Measurements from ENCODE around the gene RPL36AL.

RPL36AL gene

DNA sequence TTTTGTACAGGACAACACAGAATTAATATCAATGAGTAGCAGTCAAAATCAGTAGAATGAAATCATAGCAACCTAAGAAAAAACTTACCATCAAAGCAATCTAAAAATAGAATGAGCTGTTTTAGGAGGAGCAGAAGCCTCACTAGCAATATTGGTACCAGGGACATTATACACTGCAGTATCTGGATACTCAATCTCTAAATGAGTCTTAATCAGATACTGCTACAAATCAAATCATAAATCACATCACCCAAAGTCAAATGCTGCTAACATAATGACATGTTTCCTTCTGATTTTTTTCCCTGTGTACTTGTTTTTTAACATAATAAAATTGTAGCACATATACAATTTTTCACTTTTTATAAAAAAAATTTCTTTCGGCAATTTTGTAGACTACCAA, 42.3 kb downstream of the RPL36AL start:
- no peak for DNase-seq

DNA sequence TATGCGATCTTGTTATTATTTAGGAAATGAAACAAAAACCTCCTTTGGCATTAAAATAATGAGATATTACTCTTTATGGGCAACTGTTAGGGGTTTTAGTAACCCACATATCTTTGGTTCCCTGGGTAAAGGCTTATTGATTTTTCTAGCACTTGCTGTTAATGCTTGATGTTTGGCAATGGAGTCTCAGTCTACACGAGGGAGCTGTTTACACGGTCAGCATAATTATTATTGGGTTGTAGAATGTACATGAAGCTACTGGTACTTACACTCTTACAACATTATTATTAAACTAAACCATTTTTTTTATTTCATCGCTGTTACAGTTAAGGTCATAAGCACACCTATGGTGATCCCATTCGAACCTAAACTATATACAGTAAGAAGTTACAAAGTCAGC, 46.4 kb downstream of the RPL36AL start:
- no peak for DNase-seq

DNA sequence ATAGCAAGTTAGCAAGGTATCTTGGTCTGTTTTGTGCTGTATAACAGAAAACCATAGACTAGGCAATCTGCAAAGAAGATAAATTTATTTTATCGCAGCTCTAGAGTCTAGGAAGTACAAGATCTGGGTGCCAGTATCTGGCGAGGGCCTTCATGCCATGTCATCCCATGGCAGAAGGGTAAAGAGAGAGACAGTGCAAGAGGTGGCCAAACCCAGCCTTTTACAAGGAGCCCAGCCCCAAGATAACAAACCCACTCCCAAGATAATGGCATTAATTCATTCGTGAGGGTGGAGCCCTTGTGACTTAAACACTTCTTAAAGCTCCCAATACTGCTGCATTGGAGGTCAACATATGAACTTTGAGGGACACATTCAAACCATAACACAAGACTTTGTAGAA, 51.1 kb downstream of the RPL36AL start:
- no peak for DNase-seq
